Breast epithelium (tissue), 4 donors: ENCODE measurements around the gene NRXN2. TPM values are rescaled to one million over a fixed set of nuclear protein-coding genes. Genes with fewer than 3 reads are reported as not detected.

ENCODE experiments used
- DNase-seq, 2 donors: peaks; one replicate each; pipeline ENCODE4 v3.0.0-alpha.2; 2019; ENCODE audit warnings: low spot score in 2 of 2
- H3K27ac ChIP-seq, 2 donors: fragments of 200-600 bp; sonication (generic) in 1 of 2; one replicate each; pipeline ENCODE4 v1.5.1; 2016 to 2019; ENCODE audit warnings: mild to moderate bottlenecking in 1 of 2
- H3K27me3 ChIP-seq, 2 donors: fragments of 200-600 bp; sonication (generic) in 1 of 2; one replicate each; pipeline versions ENCODE4 v1.5.1 to v1.6.0; 2017 to 2019; ENCODE audit warnings: control low read depth in 1 of 2, mild to moderate bottlenecking in 1 of 2
- H3K36me3 ChIP-seq: fragments of 200-600 bp; one replicate; pipeline ENCODE4 v1.5.1; 2019
- H3K4me1 ChIP-seq, 2 donors: fragments of 200-600 bp; sonication (generic); one replicate each; pipeline ENCODE4 v1.5.1; 2016 to 2019; ENCODE audit warnings: control low read depth in 1 of 2
- H3K4me3 ChIP-seq, 3 donors: fragments of 200-600 bp; sonication (generic); 1 replicate in 2 of 3; 2 replicates in 1 of 3; pipeline ENCODE4 v1.5.1; 2016 to 2019; ENCODE audit warnings: mild to moderate bottlenecking in 3 of 3, moderate library complexity in 2 of 3
- H3K9me3 ChIP-seq, 2 donors: fragments of 200-600 bp; sonication (generic) in 1 of 2; one replicate each; pipeline ENCODE4 v1.5.1; 2016 to 2019; ENCODE audit warnings: control low read depth in 1 of 2
- POLR2A ChIP-seq: fragments of 450-650 bp; IDR thresholded peaks from one replicate; pipeline ENCODE4 v1.6.1; 2016; ENCODE audit warnings: antibody characterized with exemption, mild to moderate bottlenecking, moderate library complexity
- POLR2AphosphoS5 ChIP-seq, 3 donors: sonication (generic); formaldehyde crosslinking; IDR thresholded peaks; one replicate each; pipeline ENCODE4 v1.6.1; 2017; ENCODE audit warnings: antibody characterized with exemption in 3 of 3
- intact Hi-C: fragments of 100-400 bp; cut with DNase I; formaldehyde crosslinking; loops from one replicate; pipeline ENCODE4 v1.15.1; 2023; ENCODE audit warnings: low total_unique reads
- total RNA-seq, 3 donors: library from RNA; depleted of rRNA; stranded (reverse); fragments of >200 nt; gene quantifications; one replicate each; pipeline ENCODE4 v1.1.0, GENCODE V29; 2016
- TF ChIP-seq, protein P1 (sequence below), 3 donors: fragments of 450-650 bp; IDR thresholded peaks; one replicate each; pipeline ENCODE4 v1.5.1; 2016 to 2017; ENCODE audit warnings: antibody characterized with exemption in 3 of 3, mild to moderate bottlenecking in 3 of 3, moderate library complexity in 3 of 3

Gene NRXN2
- total RNA-seq, 3 donors from 2014 or later, result 1.8 to 4.3 (median 3.5) TPM

DNA sequence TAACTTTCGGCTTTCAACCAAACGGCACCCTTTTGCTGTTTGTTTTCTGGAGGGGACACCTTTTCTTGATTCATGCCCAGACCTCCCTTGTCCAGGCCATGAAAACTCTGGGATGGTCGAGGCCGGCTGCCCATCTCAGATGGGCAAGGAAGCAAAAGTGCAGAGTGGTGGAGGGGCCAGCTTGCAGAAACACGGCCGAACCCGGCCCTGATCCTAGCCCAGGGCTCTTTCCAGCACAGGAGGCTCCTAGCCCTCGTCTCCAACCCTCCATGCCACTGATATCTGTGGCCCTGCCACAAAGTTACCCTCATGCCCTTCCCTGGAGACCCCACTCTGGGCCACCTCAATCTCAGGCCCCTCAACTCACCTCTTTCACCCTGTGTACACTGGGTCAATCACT is 150.9 kb downstream of the NRXN2 start:
- DNase-seq, result no peak
- H3K27ac ChIP-seq, result no peak overlapping the region

GRCh38 chr11:64571410-64572091 is 151.4 kb downstream of the NRXN2 start:
- TF ChIP-seq POLR2A, result no peak
- intact Hi-C loops, result no loop called here
- Histone ChIP-seq H3K4me3 (no peak overlapping the region), H3K27ac (no peak overlapping the region), H3K36me3 (no peaks in the 10 kb centered on the region), H3K4me1 (no peaks in the 10 kb centered on the region), H3K9me3 (no peaks in the 10 kb centered on the region), H3K27me3 (no peaks in the 10 kb centered on the region)
- DNase-seq, result no peak

More for the DNA sequence above, 150.9 kb downstream of the NRXN2 start:
- intact Hi-C loops, result no loop called here
- H3K9me3 ChIP-seq, result no peaks in the 10 kb centered on the region
- no peaks in the 10 kb centered on the region for H3K27me3 ChIP-seq
- no peak overlapping the region for H3K4me3 ChIP-seq
- H3K36me3 ChIP-seq, result no peaks in the 10 kb centered on the region
- H3K4me1 ChIP-seq, result no peaks in the 10 kb centered on the region
- TF ChIP-seq, protein P1, sequence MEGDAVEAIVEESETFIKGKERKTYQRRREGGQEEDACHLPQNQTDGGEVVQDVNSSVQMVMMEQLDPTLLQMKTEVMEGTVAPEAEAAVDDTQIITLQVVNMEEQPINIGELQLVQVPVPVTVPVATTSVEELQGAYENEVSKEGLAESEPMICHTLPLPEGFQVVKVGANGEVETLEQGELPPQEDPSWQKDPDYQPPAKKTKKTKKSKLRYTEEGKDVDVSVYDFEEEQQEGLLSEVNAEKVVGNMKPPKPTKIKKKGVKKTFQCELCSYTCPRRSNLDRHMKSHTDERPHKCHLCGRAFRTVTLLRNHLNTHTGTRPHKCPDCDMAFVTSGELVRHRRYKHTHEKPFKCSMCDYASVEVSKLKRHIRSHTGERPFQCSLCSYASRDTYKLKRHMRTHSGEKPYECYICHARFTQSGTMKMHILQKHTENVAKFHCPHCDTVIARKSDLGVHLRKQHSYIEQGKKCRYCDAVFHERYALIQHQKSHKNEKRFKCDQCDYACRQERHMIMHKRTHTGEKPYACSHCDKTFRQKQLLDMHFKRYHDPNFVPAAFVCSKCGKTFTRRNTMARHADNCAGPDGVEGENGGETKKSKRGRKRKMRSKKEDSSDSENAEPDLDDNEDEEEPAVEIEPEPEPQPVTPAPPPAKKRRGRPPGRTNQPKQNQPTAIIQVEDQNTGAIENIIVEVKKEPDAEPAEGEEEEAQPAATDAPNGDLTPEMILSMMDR (IDR thresholded peaks at IDR 0.05), result no peak

- Histone ChIP-seq H3K27me3 (no peaks in the 10 kb centered on the region), H3K9me3 (no peaks in the 10 kb centered on the region), H3K27ac (no peak overlapping the region), H3K4me1 (no peaks in the 10 kb centered on the region), H3K36me3 (no peaks in the 10 kb centered on the region), H3K4me3 (no peak overlapping the region)
- intact Hi-C loops, result no loop called here
- TF ChIP-seq POLR2AphosphoS5 (IDR thresholded peaks at IDR 0.05), result no peak
- no peak for TF ChIP-seq POLR2A
- TF ChIP-seq, protein P1 (IDR thresholded peaks at IDR 0.05), result no peak
- no peak for DNase-seq
These were observed 152.0 kb downstream of the NRXN2 start for GRCh38 chr11:64571050-64571409.

- Histone ChIP-seq H3K27me3 (no peaks in the 10 kb centered on the region), H3K27ac (no peak overlapping the region), H3K9me3 (no peaks in the 10 kb centered on the region), H3K36me3 (no peaks in the 10 kb centered on the region), H3K4me3 (no peak overlapping the region), H3K4me1 (no peaks in the 10 kb centered on the region)
- intact Hi-C loops, result no loop called here
- no peak for DNase-seq
- TF ChIP-seq POLR2AphosphoS5 (IDR thresholded peaks at IDR 0.05) (no peak), POLR2A (no peak)
- TF ChIP-seq, protein P1 (IDR thresholded peaks at IDR 0.05), result no peak
These were observed 152.7 kb downstream of the NRXN2 start for GRCh38 chr11:64570341-64570740.

- Histone ChIP-seq H3K9me3 (no peaks in the 10 kb centered on the region), H3K27ac (no peak overlapping the region), H3K36me3 (no peaks in the 10 kb centered on the region), H3K4me1 (no peaks in the 10 kb centered on the region), H3K4me3 (no peak overlapping the region), H3K27me3 (no peaks in the 10 kb centered on the region)
- intact Hi-C loops, result no loop called here
- no peak for TF ChIP-seq POLR2A
- TF ChIP-seq, protein P1 (IDR thresholded peaks at IDR 0.05), result no peak
- TF ChIP-seq POLR2AphosphoS5 (IDR thresholded peaks at IDR 0.05), result no peak
- no peak for DNase-seq
These were observed 153.6 kb downstream of the NRXN2 start for GRCh38 chr11:64569300-64569970.
